Fibroblast of villous mesenchyme (primary cell): Measurements from ENCODE around the gene BGN. TPM values are rescaled to one million over a fixed set of nuclear protein-coding genes. Genes with fewer than 3 reads are reported as not detected.

Source experiments
- DNase-seq: peaks from one replicate; pipeline ENCODE4 v3.0.0-alpha.2; 2010; ENCODE audit warnings: low read depth
- H3K4me3 ChIP-seq: 2 replicates; pipeline ENCODE4 v1.5.1; 2011; ENCODE audit warnings: low read depth, mild to moderate bottlenecking, low read length
- CTCF ChIP-seq: IDR thresholded peaks from 2 replicates; pipeline ENCODE4 v1.5.1; 2012; ENCODE audit warnings: low read depth, mild to moderate bottlenecking, low read length; ENCODE audit not compliant: insufficient read depth
- total RNA-seq: library from RNA; depleted of rRNA; stranded (reverse); fragments of >200 nt; gene quantifications from 2 replicates; pipeline ENCODE4 v1.2.3, GENCODE V29; 2012

The BGN gene
- total RNA-seq, 1 donor = 14.7 TPM

GRCh38 chrX:153469811-153470410 is 24.9 kb upstream of the BGN start:
- peak overlapping the region; percentile 67 for H3K4me3 ChIP-seq
- peak; percentile 21 for DNase-seq
- no peak for TF ChIP-seq CTCF

GRCh38 chrX:153470411-153471363 is 24.1 kb upstream of the BGN start, which contains the start of gene HAUS7:
HAUS7 (minus strand) TSS chrX:153470576; CDS start chrX:153470557, 19 bp downstream.
- peak; percentile 93 for DNase-seq
- TF ChIP-seq CTCF = peak; percentile 61
- peak within 1 kb of the TSS; percentile 67 for H3K4me3 ChIP-seq

GRCh38 chrX:153471663-153472280 is 23.0 kb upstream of the BGN start:
- no peak overlapping the region for H3K4me3 ChIP-seq
- no peak for TF ChIP-seq CTCF
- DNase-seq = no peak

- no peak overlapping the region for H3K4me3 ChIP-seq
- DNase-seq = no peak
- no peak for TF ChIP-seq CTCF
Measured at GRCh38 chrX:153473126-153473525, 21.7 kb upstream of the BGN start.

- DNase-seq = no peak
Measured at GRCh38 chrX:153474266-153474665, 20.5 kb upstream of the BGN start.

More at GRCh38 chrX:153474266-153474665, 20.5 kb upstream of the BGN start:
- no peak for TF ChIP-seq CTCF
- H3K4me3 ChIP-seq = no peak overlapping the region
